Activated CD8-positive, alpha-beta memory T cell treated with anti-CD3 and anti-CD28 coated beads, Interleukin-2, amount 50 U/mL, for 1 hour (primary cell): Measurements from ENCODE around the gene DXO.
A peak's percentile ranks its signal among the peaks of the same experiment; 100 is the strongest.
"Not testable (repeated sequence)": the region's sequence is repeated elsewhere in the genome, so short reads cannot be mapped to it uniquely, and the experiment has no call there.

Source experiments
- DNase-seq: peaks from one replicate; pipeline ENCODE4 v3.0.0-alpha.2; 2020; ENCODE audit errors: extremely low read depth

The DXO gene

DNA sequence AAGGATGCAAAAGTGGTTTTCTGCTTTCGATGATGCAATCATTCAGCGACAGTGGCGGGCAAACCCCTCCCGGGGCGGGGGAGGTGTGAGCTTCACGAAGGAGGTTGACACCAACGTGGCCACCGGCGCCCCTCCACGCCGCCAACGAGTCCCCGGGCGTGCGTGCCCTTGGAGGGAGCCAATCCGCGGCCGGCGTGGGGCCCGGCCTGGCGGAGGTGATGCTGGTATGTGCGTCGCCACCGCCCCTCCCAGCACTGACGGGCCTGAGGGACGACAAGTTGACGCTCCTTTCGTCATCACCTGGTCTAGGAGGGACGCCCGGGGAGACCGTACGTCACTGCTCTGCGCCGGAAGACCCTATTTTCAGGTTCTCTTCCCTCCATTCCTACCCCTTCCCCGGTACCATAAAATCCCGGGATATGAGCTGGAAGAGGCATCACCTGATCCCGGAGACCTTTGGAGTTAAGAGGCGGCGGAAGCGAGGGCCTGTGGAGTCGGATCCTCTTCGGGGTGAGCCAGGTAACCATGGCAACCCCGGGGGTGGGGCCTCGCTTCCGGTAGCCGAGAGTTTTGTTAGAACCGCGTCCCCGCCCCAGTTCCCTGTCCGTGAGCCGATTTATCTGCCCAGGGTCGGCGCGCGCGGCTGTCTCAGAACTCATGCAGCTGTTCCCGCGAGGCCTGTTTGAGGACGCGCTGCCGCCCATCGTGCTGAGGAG, at the start of gene DXO:
DXO (minus strand) TSS at position 146 of the 716 bp plus-strand sequence. CDS start 463 bp downstream, outside the sequence.
- peak; percentile 99 for DNase-seq

DNA sequence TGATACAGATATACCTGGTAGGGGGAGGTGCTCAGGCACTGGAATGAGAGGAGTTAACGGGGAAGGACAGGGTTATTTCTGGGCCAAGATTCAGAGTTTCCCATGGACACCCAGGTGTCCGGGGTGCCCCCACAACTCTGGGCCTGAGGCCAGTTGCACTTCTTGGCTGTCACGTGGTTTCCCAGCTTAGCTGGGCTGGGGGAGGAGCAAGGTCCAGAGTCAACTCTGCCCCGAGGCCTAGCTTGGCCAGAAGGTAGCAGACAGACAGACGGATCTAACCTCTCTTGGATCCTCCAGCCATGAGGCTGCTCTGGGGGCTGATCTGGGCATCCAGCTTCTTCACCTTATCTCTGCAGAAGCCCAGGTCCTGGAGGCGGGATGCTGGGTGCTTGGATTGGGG, 42.6 kb upstream of the DXO start, which contains the start of gene C4B:
C4B (plus strand) TSS at position 249 of the 400 bp plus-strand sequence; CDS start at position 300, 51 bp downstream.
- not testable (repeated sequence) for DNase-seq

DNA sequence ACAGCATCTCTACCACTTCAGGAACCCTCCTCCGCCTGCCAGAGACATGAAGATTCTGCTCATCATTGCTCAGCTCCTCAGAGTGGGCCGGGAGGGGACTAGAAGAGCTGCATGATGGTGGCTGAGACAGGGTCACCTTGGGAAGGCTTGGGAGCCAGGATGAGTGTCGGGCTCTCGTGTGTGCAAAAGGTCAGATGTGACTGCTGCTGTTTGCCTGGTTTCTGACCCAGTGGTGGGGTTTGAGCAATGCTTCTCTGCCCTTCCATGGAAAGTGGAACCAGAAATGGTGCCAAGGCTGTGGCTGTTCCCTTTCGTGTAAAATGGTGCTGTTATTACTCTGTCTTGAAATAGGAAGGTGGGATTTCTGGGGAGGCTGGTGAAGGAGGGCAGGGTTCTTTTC, 41.8 kb upstream of the DXO start:
- not testable (repeated sequence) for DNase-seq

DNA sequence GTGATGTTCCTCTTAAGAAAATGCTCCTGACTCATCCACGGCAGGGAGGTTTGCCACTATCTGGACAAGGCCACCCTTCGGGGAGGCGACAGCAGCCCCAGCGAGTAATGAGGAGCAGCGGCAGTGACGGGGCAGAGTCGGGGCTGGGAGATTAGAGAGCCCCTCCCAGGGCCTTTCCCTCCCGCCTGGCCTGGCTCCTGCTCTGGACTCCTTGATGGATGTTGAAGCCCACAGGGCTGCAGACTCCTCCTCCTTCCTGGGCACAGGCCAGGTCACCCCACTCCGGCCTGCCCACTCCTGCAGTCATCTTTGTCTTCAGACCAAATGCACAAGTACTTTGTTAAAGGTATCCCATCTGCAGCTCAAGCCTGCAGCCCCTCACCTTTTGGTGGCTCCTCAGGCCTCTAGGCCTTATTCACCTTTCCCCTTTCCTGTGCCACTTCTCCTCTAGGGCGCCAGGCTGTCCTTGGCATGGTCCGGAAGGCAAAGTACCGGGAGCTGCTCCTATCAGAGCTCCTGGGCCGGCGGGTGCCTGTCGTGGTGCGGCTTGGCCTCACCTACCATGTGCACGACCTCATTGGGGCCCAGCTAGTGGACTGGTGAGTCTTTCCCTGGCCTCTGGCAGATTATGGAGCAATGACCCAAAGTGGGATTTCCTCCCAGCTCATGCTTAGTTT, 41.1 kb upstream of the DXO start:
- not testable (repeated sequence) for DNase-seq

DNA sequence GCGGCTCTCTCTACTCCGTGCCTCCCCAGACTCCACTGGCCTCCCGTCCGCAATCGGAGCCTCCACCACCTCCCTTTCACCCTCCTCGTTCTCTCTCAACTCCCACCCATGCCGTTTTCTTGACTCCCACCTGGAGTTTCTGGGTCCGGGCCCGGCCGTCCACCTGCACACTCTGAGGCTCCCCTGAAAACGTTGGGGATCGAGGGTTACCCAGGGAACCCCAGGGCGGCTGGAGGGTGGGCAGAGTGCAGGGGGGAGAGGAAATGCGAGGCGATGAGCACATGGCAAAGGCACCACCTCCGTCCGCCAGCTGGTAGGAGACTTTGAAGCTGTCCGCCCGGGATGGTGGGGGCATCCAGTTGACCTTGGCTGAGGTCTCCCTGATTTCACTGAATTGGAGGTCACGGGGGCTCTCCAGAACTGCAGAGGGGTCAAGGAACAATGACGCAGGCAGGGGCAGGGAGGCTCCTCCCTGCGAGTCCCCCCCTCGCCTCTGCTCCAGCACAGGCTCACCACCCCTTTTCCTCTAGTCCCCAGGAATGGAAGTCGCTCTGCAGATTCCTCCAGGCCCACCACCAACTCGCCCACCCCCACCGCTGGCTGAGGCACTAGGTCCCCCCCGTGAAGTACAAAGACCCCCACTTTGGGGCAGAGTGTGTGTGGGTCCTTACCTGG, 39.1 kb upstream of the DXO start:
- not testable (repeated sequence) for DNase-seq

DNA sequence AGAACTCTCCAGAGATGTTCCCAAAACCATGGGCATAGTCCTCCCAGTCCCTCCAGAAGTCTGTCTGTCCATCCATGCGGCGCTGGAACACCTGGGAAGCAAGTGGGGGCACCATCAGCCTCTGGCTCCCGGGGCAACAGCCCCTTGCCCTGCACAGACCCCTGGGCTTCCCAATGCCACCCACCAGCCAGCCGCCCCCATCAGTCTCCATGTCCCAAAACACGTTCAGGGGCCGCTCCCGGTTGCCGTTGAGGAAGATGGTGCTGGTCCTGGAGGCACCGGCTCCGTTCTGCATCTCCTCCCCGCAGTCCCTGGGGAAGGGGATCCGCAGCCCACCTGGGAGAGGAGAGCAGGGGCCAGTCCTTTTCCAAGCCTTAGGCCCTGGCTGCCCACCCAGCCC, 37.6 kb upstream of the DXO start:
- not testable (repeated sequence) for DNase-seq

DNA sequence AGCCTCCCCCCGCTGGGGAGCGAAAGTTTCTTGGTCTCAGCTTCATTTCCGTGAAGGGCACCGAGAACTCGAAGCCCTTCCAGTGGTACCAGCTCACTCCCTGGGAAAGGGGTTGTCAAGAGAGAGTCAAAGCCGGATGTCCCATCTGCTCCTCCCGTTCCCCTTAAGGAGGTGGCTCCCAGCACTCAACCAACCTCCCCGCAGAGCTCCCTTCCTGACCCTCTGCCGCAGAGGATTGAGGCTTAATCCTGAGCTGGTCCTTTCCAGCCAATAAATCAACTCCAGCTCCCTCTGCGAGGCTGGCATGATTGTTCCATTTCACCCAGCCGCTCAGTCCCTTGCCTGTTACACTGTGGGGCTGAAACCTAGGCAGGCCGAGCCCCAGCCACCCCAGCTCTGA, 36.7 kb upstream of the DXO start:
- not testable (repeated sequence) for DNase-seq

DNA sequence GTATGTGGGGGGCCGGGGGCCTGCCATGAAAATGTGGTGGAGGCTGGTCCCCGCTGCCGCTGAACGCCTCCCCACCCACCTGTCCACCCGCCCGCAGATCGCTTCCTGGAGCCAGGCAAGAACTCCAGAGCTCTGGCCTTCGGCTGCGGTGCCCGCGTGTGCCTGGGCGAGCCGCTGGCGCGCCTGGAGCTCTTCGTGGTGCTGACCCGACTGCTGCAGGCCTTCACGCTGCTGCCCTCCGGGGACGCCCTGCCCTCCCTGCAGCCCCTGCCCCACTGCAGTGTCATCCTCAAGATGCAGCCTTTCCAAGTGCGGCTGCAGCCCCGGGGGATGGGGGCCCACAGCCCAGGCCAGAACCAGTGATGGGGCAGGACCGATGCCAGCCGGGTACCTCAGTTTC, 36.1 kb upstream of the DXO start:
- not testable (repeated sequence) for DNase-seq

DNA sequence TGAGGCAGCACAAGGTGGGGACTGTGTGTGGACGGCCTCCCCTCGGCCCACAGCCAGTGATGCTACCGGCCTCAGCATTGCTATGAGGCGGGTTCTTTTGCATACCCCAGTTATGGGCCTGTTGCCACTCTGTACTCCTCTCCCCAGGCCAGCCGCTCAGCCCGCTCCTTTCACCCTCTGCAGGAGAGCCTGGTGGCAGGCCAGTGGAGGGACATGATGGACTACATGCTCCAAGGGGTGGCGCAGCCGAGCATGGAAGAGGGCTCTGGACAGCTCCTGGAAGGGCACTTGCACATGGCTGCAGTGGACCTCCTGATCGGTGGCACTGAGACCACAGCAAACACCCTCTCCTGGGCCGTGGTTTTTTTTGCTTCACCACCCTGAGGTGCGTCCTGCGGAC, 35.1 kb upstream of the DXO start:
- DNase-seq: not testable (repeated sequence)

DNA sequence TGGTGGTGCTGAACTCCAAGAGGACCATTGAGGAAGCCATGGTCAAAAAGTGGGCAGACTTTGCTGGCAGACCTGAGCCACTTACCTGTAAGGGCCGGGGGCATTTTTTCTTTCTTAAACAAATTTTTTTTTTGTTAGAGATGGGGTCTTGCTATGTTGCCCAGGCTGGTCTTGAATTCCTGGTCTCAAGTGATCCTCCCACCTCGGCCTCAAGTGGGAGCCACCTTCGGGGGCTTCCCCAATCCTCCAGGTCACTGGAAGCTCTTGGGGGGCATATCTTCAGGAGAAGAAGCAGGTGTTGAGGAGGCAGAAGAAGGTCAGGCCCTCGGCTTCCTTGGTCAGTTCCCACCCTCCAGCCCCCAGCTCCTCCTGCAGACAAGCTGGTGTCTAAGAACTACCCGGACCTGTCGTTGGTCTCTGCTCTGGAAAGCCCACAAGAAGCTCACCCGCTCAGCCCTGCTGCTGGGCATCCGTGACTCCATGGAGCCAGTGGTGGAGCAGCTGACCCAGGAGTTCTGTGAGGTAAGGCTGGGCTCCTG, 34.1 kb upstream of the DXO start:
- DNase-seq: not testable (repeated sequence)

DNA sequence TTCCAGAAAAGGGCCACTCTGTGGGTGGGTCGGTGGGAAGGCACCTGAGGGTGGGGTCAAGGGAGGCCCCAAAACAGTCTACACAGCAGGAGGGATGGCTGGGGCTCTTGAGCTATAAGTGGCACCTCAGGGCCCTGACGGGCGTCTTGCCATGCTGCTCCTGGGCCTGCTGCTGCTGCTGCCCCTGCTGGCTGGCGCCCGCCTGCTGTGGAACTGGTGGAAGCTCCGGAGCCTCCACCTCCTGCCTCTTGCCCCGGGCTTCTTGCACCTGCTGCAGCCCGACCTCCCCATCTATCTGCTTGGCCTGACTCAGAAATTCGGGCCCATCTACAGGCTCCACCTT, 33.6 kb upstream of the DXO start:
- DNase-seq: not testable (repeated sequence)

DNA sequence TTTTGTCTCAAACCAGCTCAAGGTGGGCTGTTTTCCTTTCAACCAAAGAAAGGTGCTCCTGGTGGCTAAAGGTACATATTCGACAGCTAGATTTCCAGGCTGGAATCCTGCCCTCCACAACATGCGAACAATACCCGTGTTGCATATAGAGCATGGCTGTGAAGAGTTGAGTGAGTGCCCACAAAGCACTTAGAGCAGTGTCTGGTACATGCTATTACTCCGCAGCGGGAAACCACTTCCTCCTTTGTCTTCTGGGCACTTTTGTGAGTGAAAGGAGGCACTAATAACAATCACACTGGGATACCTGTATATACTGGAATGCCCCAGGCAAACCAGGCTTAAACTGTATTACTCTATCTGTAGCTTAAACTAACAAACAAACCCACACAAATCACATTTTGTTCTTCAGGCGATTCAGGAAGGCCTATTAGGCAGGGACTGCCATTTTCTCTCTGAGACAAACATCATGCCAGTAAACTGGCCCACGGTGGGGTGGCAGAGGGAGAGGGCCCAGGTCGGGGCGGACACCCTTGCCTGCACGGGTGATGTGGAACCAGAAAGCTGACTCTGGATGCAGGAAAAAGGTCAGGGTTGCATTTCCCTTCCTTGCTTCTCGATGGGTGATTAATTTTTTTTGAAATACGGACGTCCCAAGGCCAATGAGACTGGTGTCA, 33.1 kb upstream of the DXO start:
- DNase-seq: not testable (repeated sequence)

DNA sequence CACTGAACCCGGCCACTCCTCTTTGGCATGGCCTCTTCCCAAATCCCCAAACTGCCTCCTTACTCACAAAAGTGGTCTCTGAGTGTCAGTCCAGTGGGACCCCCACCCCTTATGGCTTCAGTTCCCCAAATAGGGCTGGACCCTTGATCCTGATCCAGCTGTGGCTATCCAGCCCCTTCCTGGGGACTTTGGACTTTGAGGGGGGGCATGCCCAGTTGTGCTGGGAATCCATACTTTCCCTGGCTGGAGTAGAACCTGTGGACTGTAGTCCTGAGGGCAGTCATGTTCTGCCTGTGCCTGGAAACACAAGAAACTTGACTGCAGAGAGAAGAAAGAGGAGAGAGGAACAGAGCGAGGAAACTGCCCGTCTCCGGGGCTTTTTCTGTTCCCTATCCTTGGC, 32.5 kb upstream of the DXO start:
- not testable (repeated sequence) for DNase-seq

DNA sequence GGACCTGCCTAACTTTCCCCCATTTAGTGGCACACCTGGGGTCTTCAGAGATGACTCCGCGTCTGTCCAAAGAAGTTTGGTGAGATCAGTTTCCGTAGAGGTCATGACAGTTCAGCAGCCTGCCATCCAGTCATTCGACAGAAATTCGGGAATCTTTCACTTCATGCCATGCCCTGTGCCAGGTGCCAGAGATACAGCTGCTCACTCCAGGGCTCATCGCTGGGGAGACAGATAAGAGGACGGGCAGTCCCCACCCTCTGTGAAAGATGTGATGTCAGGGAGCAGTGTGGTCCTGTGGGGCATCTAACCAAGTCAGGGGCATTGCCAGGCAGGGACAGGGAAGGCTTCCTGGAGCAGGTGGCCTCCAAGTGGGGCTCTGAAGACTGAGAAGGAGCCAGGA, 31.4 kb upstream of the DXO start:
- DNase-seq: not testable (repeated sequence)

DNA sequence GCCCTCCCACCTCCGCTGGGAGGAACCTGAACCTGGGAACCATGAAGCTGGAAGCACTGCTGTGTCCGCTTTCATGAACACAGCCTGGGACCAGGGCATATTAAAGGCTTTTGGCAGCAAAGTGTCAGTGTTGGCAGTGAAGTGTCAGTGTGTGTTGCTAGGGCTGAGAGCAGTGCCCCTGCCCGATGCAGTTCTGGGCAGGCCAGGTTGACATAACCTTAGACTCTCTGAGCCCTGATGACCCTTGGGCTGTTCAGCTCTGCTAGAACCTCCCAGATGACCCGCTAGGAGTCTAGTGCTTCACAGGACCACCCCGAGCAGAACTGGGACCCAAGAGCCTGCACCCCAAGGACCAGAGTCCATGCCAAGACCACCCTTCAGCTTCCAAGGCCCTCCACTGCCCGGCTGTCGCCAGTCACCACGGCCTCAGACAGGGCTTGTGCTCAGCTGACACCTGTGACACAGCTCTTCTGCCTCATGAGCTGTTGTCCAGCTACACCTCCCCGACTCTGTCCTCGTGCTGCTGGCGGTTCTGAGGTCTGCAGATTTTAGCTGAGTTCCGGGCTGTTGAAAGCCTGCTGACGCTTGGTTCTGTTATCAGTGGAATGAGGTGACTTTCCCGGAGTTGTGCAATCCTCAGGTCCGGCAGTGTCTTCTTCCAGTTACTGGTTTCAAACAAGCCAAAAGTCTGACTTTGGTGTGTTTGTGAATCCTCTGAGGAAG, 30.8 kb upstream of the DXO start:
- not testable (repeated sequence) for DNase-seq

DNA sequence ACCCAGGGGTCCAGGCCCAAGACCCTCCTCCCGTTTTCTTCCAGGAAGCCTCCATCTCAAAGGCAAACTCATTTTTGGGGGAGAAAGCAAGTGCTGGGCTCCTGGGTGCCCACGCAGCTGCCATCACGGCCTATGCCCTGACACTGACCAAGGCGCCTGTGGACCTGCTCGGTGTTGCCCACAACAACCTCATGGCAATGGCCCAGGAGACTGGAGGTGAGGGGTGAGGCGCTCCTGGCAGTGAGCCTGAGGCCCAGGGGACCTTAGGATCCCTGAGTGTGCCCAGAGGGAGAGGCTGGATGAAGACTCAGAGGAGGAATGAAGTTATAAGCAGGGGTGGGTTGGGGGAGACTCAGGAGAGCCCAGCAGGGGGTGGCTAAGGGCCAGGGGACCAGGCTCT, 24.4 kb upstream of the DXO start:
- DNase-seq: not testable (repeated sequence)

DNA sequence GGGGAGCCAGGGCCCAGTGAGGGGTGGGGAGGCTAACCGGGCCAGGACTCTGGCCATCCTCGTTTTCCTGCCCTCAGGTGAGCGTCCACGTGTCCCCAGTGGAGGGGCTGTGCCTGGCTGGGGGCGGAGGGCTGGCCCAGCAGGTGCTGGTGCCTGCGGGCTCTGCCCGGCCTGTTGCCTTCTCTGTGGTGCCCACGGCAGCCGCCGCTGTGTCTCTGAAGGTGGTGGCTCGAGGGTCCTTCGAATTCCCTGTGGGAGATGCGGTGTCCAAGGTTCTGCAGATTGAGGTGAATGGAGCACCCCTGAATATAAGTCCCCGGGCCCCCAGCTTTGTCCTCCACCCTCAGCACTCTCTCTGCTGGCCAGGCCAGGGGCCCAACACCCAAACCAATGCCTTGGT, 22.5 kb upstream of the DXO start:
- not testable (repeated sequence) for DNase-seq

DNA sequence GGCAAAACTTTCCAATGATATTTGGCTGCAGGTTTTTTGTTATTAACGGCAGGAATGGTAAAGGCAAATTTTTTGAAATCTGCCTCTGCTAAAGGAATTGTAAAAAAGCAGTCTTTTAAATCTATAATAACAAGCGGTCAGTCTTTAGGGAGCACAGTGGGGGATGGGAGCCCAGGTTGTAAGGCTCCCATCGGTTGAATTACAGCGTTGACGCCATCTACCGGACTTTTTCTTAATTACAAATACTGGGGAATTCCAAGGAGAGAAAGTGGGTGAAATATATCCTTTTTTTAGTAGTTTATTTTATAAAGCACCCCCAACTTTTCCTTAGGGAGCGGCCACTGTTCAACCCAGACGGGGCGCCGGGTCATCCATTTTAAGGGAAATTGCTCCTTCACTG, 17.4 kb upstream of the DXO start:
- not testable (repeated sequence) for DNase-seq

DNA sequence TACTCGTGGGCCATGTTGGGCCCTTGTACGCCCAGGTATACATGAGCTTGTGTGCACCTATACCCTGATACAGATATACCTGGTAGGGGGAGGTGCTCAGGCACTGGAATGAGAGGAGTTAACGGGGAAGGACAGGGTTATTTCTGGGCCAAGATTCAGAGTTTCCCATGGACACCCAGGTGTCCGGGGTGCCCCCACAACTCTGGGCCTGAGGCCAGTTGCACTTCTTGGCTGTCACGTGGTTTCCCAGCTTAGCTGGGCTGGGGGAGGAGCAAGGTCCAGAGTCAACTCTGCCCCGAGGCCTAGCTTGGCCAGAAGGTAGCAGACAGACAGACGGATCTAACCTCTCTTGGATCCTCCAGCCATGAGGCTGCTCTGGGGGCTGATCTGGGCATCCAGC, 9.8 kb upstream of the DXO start, which contains the start of gene C4A:
C4A (plus strand) TSS at position 314 of the 400 bp plus-strand sequence; CDS start at position 365, 51 bp downstream.
- not testable (repeated sequence) for DNase-seq

DNA sequence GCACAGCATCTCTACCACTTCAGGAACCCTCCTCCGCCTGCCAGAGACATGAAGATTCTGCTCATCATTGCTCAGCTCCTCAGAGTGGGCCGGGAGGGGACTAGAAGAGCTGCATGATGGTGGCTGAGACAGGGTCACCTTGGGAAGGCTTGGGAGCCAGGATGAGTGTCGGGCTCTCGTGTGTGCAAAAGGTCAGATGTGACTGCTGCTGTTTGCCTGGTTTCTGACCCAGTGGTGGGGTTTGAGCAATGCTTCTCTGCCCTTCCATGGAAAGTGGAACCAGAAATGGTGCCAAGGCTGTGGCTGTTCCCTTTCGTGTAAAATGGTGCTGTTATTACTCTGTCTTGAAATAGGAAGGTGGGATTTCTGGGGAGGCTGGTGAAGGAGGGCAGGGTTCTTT, 9.1 kb upstream of the DXO start:
- DNase-seq: not testable (repeated sequence)
